HG02623 (cell line): ENCODE measurements around the gene TPP1.

Source experiments
- ATAC-seq: cut with Tn5 transposase; IDR thresholded peaks from one replicate; pipeline ENCODE4 v1.9.1; 2021; ENCODE audit warnings: moderate library complexity; ENCODE audit not compliant: unreplicated experiment

The TPP1 gene

DNA sequence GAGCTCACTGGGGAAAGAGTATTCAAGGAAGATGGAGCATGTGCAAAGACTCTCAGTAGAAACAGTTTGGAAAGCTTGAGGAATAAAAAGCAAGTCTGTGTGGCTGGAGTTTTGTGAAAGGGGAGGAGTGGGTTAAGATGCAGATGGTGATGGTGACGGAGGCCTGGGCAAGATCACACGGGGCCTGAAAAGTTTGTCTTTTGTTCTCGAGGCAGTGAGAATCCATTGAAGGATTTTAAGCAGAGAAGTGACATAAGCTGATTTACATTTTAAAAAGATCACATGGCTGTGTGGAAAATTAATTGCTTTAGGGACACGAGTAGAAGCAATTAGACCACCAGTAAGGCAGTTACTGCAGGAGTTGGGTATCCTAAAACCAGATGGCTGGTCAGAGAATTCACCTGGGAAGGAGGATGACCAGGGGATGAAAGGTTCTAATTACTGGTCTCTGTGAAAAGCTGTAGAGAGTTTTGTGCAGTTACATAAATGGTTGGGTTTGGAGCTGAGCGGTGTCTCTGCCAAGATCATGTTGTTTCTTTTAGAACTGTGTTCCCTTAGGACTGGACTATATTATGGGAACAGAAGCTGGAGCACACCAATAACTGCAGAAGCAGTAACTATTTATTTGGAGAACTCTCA, 22.9 kb downstream of the TPP1 start:
- no peak for ATAC-seq

DNA sequence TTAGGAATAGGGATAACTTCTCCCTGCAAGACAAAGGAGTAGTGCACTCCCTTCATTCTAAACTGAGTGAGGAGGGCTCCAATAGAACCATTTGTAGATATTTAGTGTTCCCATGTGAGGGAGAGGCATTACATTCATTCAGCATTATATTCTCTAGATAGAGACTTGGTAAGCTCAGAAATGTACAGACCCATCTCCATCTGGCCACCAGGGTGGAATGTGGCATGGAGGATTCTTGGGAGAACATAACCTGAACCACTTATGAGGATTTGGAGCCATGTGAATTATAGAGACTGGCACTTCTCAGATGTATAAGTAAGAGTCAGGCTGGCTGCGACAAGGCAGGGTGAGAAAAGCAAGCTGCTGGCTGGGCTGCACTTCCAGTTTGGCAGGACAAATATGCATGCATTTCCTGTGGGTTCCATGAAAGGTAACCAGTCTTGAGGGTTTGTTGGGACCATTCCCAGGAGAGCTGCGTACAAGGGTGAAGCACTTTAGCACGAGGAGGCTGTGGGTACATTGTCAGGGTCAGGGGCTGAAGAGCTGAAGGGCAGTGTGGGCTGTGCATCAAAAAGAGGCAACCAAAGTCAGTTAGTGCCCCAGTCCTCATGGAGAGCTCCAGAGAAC, 25.0 kb downstream of the TPP1 start:
- no peak for ATAC-seq

DNA sequence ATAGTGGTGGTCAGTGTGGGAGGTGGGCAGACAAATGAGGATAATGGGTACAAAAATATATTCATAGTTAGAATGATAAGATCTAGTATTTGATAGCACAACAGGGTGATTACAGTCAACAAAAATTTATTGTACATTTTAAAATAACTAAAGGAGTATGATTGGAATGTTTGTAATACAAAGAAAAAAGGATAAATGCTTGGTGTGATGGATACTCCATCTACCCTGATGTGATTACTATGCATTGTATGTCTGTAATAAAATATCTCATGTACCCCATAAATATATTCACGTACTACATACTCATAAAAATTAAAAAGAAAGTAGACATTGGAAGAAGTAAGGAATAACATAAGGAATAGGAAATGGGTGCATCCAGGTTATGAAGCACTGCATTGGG, 31.2 kb downstream of the TPP1 start:
- no peak for ATAC-seq

DNA sequence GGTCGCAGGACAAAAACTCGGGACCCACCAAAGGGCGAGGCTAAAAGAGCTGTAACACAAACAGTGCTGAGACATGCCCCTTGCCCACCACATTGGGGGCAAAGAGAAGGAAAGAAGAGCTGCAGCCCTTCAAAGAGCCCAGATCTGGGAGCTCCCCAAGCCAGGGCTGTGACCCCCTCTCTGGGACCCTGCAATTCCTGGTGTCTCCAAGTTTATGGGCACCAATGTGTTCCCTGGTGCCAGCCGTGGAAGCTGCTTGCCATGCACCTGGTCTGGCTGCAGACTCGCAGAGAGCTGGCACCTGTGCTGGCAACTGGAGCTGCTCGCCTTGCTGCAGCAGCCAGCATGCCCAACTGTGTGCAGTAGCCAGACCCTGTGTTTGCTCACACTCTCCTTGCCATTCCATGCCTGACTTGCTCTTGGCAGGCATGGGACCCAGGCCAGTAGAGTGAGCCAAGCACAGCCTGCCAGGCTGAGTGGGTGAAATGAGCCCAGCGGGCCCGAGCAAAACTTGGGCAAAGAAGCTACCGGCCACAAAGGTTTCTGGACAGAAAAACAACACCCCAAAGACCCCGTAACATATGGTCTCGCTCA, 31.8 kb downstream of the TPP1 start:
- ATAC-seq, result no peak

DNA sequence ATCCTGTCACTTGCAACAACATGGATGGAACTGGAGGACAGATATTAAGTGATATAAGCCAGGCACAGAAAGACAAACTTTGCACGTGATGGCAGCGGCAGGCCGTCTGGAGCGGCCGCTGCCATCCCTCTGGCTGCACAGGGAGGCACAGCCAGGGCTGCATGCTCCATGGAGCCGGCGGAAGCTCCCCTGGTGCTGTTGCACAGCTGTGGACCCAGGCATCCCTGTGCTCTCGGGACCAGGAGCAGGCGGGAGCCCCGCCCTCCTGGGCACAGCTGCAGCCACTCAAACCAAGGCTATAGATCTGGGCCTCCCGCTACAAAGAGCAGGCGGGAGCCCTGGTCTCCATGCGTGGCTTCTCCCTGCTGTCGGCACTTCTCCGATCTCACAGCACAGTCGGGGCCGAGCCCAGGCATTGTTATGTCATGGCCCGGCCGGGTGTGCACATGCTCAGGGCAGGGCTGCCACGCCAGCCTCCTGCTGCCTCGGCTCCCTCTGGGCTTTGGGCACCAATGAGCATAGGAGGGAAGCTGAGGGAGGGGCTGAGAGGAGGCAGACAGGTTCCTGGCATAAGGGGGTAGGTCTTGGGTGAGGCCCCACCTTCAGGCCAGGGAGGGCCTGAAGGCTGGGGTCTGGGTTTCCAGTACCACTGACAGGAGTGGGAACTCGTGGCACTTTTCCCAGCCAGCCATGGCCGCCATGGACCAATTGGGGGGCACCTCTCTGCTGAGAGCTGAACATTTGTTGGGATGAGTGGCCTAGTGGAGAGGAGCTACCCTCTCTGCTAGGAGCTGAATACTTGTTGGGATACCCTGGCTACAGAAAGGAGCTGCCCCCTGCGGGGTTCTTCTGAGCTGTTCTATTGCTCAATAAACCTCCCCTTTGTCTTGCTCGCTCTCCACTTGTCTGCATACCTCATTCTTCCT, 32.5 kb downstream of the TPP1 start:
- no peak for ATAC-seq

DNA sequence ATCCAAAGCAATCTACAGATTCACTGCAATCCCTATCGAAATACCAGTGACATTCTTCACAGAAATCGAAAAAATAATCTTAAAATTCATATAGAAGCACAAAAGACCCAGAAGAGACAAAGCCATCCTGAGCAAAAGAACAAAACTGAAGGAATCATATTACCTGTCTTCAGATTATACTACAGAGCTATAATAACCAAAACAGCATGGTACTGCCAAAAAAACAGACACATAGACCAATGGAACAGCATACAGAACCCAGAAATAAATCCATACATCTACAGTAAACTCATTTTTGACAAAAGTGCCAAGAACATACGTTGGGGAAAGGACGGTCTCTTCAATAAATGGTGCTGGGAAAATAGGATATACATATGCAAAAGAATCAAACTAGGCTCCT, 34.7 kb downstream of the TPP1 start:
- ATAC-seq, result no peak

DNA sequence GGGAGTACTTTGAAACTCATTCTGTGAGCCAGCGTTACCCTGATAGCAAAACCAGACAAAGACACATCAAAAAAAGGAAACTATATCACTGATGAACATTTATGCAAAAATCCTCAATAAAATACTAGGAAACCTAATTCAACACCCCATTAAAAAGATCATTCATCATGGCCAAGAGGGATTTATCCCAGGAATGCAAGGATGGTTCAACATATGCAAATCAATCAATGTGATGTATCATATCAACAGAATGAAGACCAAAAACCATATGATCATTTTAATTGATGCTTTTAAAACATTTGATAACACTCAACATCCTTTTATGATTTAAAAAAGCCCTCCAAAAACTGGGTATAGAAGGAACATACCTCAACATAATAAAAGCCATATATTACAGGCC, 35.6 kb downstream of the TPP1 start:
- no peak for ATAC-seq

DNA sequence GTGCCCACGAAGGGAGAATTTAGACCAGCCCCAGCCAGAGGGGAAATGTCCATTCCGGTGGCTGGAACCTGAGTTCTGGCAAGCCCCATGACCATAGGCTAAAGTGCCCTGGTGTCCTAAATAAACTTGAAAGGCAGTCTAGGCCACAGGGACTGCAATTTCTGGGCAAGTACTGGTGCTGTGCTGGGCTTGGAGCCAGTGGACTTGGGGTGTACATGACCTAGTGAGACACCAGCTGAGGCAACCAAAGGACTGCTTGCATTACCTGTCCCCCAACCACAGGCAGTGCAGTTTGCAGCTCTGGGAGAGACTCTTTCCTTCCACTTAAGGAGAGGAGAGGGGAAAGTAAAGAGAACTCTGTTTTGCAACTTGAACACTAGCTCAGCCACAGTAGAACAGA, 39.5 kb downstream of the TPP1 start:
- no peak for ATAC-seq

DNA sequence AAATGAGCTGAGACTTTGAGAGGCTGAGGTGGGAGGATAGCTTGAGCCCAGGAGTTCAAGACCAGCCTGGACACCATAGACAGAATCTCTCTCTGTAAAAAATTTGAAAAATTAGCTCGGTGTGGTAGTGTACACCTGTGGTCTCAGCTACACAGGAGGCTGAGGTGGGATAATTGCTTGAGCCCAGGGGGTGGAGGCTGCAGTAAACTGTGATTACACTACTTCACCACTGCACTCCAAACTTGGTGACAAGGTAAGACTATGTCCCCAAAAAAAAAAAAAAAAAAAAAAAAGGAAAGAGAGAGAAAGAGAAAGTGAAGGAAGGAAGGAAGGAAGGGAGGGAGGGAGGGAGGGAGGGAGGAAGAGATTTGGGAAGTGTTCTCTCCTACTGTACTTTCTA, 41.1 kb downstream of the TPP1 start:
- ATAC-seq, result no peak

DNA sequence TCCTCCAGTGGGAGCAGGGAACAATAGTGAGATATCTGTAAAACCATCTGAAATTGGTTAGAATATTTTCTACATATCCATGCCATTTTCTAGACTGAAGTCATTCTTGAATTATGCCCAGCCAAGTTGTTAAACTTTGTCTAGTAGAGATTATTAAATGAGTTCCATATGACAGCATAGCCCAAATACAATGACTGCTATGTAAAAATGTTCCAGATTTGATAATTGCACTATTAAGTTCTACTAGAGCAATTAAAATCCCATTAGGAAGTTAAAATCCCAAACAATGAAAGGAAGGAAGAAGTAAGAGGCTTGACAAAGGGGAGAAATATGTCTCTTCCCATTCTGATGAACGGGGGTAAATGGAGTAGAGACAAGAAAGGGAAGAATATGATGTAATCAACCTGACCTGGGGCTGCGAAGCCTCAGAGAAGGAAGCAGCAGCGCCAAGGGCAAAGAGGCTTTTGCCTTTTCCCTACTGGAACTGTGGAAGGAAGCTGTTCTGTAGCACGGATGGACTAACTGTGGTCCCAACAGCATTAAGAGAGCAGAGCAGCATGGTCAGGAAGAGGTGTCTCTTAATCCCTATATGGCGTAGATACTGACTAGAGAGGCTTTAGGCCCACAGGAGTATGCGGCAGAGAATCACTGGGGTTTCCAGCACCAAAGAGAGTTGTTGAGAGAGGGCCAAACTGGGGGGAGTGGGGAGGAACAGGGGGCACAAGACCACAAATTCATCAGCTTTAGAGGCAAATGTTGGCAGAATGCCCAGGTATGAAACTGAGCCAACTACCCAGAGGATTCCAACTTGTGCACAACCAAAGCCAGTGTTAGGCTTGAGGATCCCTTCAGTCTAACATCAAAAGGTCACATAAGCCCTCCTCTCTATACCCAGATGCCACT, 42.5 kb downstream of the TPP1 start:
- no peak for ATAC-seq

DNA sequence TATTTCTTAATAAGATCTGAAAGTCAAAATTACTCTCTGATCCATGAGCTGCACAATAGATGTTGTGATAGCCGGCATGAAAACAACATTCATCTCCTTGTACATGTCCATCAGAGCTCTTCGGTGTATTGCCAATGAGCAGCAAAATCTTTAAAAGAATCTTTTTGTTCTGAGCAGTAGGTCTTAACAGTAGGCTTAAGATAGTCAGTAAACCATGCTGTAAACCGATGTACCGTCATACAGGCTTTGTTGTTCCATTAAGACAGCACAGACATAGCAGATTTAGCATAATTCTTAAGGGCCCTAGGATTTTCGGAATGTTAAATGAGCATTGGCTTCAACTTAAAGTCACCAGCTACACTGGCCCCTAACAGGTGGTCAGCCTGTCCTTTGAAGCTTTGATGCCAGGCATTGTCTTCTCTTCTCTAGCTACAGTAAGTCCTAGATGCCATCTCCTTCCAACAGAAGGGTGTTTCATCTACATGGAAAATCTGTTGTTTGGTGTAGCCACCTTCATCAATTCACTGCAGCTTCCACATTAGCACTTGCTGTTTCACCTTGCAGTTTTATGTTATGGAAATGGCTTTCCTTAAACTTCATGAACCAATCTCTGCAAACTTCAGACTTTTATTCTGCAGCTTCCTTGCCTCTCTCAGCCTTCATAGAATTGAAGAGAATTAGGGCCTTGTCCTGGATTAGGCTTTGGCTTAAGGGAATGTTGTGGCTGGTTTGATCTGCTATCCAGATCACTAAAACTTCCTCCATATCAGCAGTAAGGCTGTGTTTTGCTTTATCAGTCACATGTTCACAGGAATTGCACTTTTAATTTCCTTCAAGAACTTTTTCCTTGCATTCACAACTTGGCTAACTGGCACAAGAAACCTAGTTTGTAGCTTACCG, 44.2 kb downstream of the TPP1 start:
- no peak for ATAC-seq

DNA sequence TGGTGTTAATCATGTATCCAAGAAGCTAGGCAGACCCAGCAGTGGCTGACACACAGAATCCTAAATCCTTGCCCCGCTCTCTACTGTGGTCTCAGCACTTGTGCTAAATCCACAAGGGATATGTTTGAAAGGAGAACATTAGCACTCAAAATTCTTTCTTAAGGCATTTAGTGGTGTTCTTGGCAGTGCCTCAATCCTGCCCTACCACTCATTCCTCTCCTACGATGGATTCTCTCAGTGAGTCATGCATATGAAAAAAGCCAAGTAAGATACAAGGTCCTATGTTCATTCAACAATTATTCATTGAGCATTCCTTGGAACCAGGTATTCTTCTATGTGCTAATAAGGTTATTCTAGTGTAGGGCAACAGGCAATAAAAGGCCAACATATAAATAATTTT, 47.0 kb downstream of the TPP1 start:
- ATAC-seq, result no peak

DNA sequence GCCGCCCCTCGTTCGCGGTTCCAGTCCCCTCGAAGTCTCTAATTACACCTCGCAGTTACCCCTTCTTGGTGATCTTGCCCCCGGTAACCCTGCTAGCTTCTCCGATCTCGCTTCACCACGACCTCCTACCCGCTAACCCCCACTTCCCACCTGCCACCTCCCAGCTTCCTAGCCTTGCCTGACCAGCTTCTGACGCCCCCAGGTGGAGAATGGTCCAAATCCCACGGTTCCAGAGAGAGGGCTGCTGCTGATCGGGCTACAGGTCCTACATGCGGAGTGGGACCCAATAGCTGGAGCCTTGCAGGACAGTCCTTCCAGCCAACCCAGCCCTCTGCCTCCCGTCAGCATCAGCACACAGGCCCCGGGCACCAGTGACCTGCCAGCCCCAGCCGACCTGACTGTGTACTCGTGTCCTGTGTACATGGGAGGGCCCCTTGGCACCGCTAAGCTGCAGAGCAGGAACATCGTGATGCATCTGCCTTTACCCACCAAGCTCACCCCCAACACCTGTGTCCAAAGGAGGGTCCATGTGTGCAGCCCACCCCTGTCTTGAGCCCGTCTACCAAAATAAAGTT, 47.7 kb downstream of the TPP1 start:
- no peak for ATAC-seq

DNA sequence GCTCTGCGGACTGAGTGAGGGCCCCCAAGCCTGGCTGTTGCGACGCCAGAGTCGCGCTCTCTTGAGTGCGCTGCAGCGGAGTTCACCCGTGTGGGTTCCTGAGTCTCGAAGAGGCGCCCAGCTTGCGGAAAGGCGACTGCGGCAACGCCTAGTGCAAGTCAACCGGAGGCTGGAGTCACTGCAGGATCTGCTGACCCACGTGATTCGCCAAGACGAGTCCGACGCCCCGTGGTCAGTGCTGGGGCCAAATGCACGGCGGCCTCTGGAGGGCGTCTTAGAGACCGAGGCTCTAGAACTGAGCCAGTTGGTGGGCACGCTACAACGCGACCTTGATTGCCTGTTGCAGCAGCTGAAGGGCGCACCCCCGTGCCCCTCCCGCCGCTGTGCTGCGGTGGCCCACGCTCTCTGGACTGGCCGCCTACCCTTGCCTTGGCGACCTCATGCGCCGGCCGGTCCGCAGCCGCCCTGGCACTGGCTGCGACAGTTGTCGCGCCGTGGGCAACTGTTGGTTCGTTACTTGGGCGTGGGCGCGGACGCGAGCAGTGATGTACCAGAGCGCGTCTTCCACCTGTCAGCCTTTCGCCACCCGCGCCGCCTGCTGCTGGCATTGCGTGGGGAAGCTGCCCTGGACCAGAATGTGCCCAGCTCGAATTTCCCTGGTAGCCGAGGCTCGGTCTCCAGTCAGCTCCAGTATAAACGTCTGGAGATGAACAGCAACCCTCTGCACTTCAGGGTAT, 48.4 kb downstream of the TPP1 start:
- no peak for ATAC-seq

DNA sequence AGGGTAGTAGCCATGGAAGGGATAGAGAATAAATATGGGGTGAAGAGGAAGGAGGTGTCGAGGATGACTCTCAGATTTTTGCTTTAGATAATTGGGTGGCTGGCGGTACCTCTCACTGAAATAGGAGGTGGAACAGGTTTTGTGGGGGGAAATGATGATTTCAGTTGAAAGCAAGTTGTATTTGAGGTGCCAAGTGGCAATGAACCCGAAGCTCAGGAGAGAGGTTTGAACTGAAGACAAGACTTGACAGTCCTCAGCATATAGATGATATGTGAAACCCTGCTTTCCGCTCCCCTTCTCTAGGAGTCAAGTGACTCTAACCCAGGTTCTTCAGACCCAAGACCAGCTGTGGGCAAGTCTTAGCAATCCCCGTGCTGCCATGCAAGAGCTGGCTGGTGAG, 49.5 kb downstream of the TPP1 start:
- no peak for ATAC-seq

DNA sequence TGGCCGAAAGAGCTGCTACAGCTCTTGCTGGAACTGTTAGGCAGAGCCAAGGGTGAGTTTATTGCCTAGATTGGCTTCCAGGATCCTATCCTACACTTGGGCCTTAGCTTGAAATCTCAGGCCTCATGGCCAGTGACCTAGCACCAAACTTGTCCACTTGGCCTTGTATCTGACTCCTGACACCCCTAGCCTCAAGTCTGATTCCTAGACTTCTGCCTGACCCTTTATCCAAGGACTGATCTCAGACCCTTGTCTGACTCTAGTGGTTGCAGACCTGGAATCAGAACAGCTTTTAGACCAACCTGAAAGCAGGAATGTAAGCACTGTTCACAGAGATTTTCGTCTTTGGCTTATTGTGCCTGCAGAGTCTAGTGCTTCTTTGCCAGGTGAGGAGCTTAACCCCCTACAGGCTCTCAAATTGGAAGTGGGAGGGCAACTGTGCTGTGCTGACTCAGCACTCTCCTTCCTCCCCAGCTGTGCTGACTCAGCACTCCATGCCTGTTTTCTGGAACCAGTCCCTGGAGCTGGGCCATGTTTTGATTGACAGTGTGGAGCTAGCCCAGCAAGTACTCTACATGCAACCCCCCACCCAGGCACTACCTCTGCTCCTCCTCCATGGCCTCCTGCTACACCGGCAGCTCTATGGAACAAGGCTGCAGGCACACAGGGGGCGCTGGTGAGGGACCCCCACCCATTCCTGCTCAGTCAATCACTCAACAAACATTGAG, 50.9 kb downstream of the TPP1 start:
- ATAC-seq, result no peak

DNA sequence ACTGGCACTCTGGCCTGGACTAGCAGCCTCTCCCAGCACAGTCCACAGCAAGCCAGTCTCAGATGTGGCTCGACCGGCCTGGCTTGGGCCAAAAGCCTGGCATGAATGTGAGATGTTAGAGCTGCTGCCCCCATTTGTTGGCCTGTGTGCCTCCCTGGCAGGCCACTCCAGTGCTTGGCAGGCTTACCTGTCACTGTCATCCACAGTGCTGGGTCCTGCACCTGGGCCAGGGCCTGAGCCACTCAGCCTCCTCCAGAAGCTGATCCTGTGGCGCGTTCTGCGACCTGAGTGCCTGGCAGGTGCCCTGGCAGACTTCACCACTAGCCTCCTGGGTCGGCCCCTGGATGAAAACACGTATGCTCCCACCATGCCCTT, 51.9 kb downstream of the TPP1 start:
- ATAC-seq, result no peak
